ENCODE results near the gene ASB18.

Gene ASB18

GRCh38 chr2:236305964-236306605 lies 41.9 kb upstream of the ASB18 start:
- Histone ChIP-seq H3K36me3 (ENCODE audit: control insufficient read depth, low read length) (no peaks in the 10 kb centered on the region), H3K4me3 (ENCODE audit: low read length) (no peak overlapping the region), H3K27ac (ENCODE audit: low read depth, low read length) (no peak overlapping the region), H3K4me1 (ENCODE audit: control insufficient read depth, low read length) (no peaks in the 10 kb centered on the region), H3K9me2 (replicated peaks; ENCODE audit: control insufficient read depth, low read length) (no peaks in the 10 kb centered on the region), H4K20me1 (ENCODE audit: control insufficient read depth, insufficient read depth, low read depth, low read length) (no peaks in the 10 kb centered on the region), H3F3A (ENCODE audit: control insufficient read depth, insufficient read depth) (no peaks in the 10 kb centered on the region), H3K9me3 (ENCODE audit: control insufficient read depth, insufficient read depth, low read length) (no peaks in the 10 kb centered on the region), H3K79me2 (ENCODE audit: control insufficient read depth, low read length) (no peaks in the 10 kb centered on the region), H3K4me2 (ENCODE audit: low read length) (no peak overlapping the region), H3K27me3 (ENCODE audit: control insufficient read depth, low read length) (no peaks in the 10 kb centered on the region)
- TF ChIP-seq CTCF (IDR thresholded peaks at IDR 0.05; ENCODE audit: low read depth, low read length, poor library complexity, severe bottlenecking) (no peak), EZH2phosphoT487 (IDR thresholded peaks at IDR 0.05; ENCODE audit: borderline replicate concordance, low read length) (no peak)

DNA sequence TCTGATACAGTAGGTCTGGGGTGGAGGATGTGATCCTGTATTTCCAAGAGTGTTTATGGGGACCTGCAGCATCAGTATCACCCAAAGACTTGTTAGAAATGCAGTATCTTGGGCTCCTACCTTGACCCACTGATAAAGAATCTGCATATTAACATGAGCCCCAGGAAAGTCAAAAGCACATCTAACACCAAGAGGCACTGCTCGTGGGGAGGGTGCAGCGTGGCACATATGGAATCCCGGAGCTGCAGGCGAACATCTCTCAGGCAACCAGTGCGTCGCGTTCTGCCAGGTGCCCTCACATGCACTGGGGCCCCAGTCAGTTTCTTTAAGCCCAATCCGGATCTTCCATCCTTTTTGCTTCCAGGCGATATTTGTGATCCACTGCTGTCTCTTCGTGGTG lies 41.3 kb upstream of the ASB18 start:
- H4K20me1 ChIP-seq (ENCODE audit: control insufficient read depth, insufficient read depth, low read depth, low read length): no peaks in the 10 kb centered on the region
- H3K4me2 ChIP-seq (ENCODE audit: low read length): no peak overlapping the region
- H3K27me3 ChIP-seq (ENCODE audit: control insufficient read depth, low read length): no peaks in the 10 kb centered on the region
- TF ChIP-seq EZH2phosphoT487 (IDR thresholded peaks at IDR 0.05; ENCODE audit: borderline replicate concordance, low read length) (no peak), CTCF (IDR thresholded peaks at IDR 0.05; ENCODE audit: low read depth, low read length, poor library complexity, severe bottlenecking) (no peak)
- no peaks in the 10 kb centered on the region for H3F3A ChIP-seq (ENCODE audit: control insufficient read depth, insufficient read depth)
- H3K9me3 ChIP-seq (ENCODE audit: control insufficient read depth, insufficient read depth, low read length): no peaks in the 10 kb centered on the region
- no peaks in the 10 kb centered on the region for H3K36me3 ChIP-seq (ENCODE audit: control insufficient read depth, low read length)
- no peaks in the 10 kb centered on the region for H3K9me2 ChIP-seq (replicated peaks; ENCODE audit: control insufficient read depth, low read length)
- H3K79me2 ChIP-seq (ENCODE audit: control insufficient read depth, low read length): no peaks in the 10 kb centered on the region
- no peak overlapping the region for H3K4me3 ChIP-seq (ENCODE audit: low read length)
- H3K27ac ChIP-seq (ENCODE audit: low read depth, low read length): no peak overlapping the region
- H3K4me1 ChIP-seq (ENCODE audit: control insufficient read depth, low read length): no peaks in the 10 kb centered on the region

DNA sequence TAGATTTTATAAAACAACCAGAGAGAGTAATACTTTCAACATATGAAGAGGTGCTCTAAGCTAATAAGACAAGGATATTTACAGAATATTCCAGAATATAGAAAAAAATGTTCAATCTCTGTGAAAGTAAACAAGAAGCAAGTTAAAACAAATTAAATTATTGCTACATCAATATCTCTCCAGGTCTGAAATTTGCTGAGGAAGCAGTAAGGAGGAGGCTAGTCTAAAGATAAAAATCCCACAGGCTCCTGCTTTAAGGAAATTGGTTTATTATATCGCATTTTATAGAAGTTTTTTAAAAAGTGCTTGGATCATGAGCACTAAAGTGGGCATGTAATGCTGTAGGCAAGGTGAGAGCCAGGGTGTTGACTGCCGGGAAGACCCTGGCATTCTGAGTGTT lies 39.7 kb upstream of the ASB18 start:
- Histone ChIP-seq H3K27me3 (ENCODE audit: control insufficient read depth, low read length) (no peaks in the 10 kb centered on the region), H3K79me2 (ENCODE audit: control insufficient read depth, low read length) (no peaks in the 10 kb centered on the region), H3K4me1 (ENCODE audit: control insufficient read depth, low read length) (no peaks in the 10 kb centered on the region), H3K36me3 (ENCODE audit: control insufficient read depth, low read length) (no peaks in the 10 kb centered on the region), H3F3A (ENCODE audit: control insufficient read depth, insufficient read depth) (no peaks in the 10 kb centered on the region), H4K20me1 (ENCODE audit: control insufficient read depth, insufficient read depth, low read depth, low read length) (no peaks in the 10 kb centered on the region), H3K4me2 (ENCODE audit: low read length) (no peak overlapping the region), H3K9me3 (ENCODE audit: control insufficient read depth, insufficient read depth, low read length) (no peaks in the 10 kb centered on the region), H3K9me2 (replicated peaks; ENCODE audit: control insufficient read depth, low read length) (no peaks in the 10 kb centered on the region), H3K4me3 (ENCODE audit: low read length) (no peak overlapping the region), H3K27ac (ENCODE audit: low read depth, low read length) (no peak overlapping the region)
- TF ChIP-seq CTCF (IDR thresholded peaks at IDR 0.05; ENCODE audit: low read depth, low read length, poor library complexity, severe bottlenecking): no peak
- TF ChIP-seq EZH2phosphoT487 (IDR thresholded peaks at IDR 0.05; ENCODE audit: borderline replicate concordance, low read length): no peak
